ENCODE results near the gene JAG1.

JAG1 gene

GRCh38 chr20:10666221-10667076, 7.3 kb downstream of the JAG1 start:
- DNase-seq: no peak

GRCh38 chr20:10665791-10666190, 8.0 kb downstream of the JAG1 start:
- DNase-seq: no peak

- DNase-seq: peak; percentile 26
Observed at GRCh38 chr20:10665027-10665561, 8.7 kb downstream of the JAG1 start.

- DNase-seq: no peak
Observed at GRCh38 chr20:10663756-10664155, 10.0 kb downstream of the JAG1 start.

- no peak for DNase-seq
Observed at GRCh38 chr20:10662661-10663458, 10.9 kb downstream of the JAG1 start.

DNA sequence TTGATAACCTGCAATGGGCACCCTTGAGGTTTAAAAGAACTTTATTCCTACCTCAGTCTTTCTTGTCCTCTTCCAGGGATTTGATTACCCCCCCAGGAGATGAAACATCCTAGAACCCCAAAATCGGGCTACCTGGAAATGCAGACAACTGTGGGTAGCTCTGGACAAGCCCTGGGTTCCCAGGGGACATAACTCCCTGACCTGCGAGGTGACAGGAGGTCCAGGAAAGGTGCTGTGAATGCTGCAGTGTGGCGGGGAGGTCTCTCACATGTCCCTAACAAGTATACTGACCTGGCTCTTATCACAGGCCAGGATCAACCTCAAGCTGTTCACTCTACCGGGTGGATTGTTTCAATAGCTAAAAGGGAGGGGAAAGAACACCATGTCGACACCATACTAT, 11.6 kb downstream of the JAG1 start:
- DNase-seq: no peak

DNA sequence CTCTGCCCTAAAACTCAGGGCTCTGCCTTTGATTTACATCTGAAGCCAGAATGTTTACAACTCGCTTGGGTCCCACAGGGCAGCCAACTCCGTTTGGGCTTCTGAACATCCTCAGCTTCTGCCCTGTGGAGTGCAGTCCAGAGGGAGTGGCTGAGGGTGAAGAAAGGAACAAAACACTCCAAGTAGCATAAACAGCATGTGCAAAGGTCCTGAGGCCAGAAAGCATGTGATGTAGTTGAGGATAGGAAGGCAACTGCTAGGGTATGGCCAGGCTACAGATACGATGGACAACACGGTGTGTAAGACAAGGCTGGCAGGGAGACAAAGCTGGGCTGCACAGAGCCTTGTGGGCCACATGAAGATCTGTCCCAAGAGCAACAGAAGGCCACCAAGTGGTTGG, 12.5 kb downstream of the JAG1 start:
- DNase-seq: no peak

- no peak for DNase-seq
Observed at GRCh38 chr20:10660661-10661060, 13.1 kb downstream of the JAG1 start.

DNA sequence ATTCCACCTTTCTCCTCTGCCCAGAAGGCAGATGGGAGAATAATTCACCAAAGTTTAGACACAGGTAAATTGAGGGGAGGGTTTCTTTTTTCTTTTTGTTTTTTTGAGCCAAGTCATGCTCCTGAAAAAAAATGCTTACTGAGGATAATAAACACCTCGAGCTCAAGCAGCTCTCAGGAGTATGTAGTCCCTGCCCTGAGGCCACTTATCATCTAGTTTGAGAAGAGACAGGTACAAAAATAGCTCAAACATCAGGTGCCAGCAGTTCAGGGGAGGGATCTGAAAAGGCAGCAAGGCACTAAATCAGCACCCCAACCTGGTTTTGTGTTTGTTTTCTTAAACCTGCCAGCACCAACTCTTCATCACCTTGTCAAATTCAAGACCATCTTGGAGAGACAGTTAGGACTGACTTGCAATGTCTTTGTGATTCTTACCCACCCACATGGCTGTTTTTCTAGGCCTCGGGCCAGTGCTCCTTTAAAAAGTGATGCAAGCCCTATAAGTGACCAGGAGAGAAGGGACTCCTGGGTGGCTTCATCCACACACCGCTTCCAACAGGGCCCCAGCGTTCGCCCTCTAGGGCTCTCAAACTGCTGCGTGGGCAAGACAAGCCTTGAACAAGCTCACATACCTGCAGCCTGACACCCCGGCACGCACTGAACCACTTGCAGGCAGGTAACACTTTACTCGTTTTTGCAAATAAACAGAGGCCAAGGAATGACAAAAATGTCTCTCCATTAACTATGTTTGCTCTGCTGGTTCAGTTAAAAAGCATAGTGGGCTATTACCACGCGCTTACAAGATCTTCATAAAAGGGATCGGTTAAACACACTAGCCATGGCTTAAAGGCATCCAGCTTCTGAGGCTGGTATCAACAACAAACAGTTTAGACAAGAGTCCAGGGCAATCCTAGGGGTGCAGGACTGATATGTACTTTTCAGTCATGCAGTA, 13.9 kb downstream of the JAG1 start:
- DNase-seq: no peak

GRCh38 chr20:10658876-10659632, 14.7 kb downstream of the JAG1 start:
- DNase-seq: peak; percentile 71

- peak; percentile 71 for DNase-seq
Observed at GRCh38 chr20:10658051-10658823, 15.6 kb downstream of the JAG1 start.

DNA sequence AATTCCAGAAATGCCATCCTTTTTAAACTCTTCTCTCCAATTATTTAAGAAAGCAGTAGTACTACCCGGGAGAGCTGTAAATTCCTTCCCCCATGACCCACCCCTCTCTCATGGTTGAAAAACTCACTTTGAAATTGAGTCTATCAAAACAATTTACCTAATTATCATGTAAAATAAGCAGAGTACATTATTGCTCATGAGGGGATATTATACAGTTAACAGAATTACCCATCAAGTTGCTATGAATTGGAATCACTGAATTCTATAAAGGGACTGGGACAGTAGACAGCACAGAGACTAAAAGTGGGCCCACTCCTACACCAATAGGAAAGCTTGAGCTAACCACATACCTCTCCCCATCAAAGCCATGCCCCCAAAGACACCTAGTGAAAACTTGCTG, 16.3 kb downstream of the JAG1 start:
- no peak for DNase-seq

- DNase-seq: no peak
Observed at GRCh38 chr20:10655720-10656669, 17.8 kb downstream of the JAG1 start.

DNA sequence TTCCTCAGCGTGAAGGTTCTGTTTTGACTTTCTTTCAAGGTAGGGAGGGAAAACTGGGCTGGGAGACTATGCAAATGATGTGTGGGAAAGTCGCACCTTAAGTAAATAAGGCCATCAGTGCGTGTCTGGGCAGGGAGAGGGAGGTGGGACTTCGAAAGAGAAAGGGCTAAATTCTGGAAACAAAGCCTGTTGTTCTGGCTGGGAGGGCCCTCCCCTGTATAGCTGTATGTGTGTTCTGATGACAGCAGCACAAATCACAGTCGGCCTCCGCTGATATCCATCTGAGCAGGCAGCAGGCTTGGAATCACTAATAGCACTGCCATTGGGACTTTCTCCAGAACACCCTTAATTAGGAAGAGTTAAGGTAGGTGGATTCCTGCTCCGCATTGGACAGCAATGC, 19.2 kb downstream of the JAG1 start:
- DNase-seq: peak; percentile 58

- peak; percentile 65 for DNase-seq
Observed at GRCh38 chr20:10654250-10654610, 19.6 kb downstream of the JAG1 start.

GRCh38 chr20:10653599-10654249, 20.1 kb downstream of the JAG1 start:
- DNase-seq: peak; percentile 83

- DNase-seq: no peak
Observed at GRCh38 chr20:10652660-10653261, 21.0 kb downstream of the JAG1 start.

GRCh38 chr20:10652185-10652584, 21.6 kb downstream of the JAG1 start:
- no peak for DNase-seq
